NOMO-1 treated with DMSO at 0.1 percent for 48 hours (cell line): ENCODE results near the gene RIIAD1.

Experiments
- DNase-seq: peaks from one replicate; lab custom pipeline; 2025; ENCODE audit not compliant: unreplicated experiment; lab: John Stamatoyannopoulos, UW

RIIAD1 gene

DNA sequence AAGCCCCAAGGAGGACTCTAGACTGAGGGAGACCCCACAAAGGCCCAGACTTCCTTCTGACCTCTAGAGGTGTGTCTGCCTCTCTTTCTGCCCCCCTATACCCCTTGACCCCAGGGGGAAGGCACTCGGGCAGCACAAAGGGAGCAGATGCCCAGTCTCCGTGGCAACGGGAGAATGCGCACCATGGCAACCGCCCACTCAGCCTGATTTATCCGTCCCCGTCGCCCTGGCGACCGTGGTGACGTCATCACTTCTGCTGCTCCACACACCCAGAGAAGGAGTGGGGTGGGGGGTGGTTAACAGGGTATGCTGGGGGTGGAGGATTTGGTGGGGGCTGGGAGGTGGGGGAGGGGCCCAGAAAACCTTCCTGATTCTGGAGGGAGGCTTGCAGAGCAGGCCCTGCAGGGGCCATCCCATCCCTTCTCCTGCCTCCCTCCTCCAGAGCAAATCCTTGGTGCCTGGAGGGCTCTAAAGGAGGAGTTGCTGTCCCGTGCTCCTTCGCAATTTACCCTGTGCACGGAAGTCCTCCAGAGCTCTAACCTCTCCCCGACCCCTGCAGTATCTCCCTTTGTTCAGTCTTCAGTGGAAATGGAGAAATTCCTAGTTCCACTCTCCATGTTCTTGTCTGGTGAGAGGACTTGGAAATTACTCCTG lies 11.0 kb upstream of the RIIAD1 start:
- no peak for DNase-seq

DNA sequence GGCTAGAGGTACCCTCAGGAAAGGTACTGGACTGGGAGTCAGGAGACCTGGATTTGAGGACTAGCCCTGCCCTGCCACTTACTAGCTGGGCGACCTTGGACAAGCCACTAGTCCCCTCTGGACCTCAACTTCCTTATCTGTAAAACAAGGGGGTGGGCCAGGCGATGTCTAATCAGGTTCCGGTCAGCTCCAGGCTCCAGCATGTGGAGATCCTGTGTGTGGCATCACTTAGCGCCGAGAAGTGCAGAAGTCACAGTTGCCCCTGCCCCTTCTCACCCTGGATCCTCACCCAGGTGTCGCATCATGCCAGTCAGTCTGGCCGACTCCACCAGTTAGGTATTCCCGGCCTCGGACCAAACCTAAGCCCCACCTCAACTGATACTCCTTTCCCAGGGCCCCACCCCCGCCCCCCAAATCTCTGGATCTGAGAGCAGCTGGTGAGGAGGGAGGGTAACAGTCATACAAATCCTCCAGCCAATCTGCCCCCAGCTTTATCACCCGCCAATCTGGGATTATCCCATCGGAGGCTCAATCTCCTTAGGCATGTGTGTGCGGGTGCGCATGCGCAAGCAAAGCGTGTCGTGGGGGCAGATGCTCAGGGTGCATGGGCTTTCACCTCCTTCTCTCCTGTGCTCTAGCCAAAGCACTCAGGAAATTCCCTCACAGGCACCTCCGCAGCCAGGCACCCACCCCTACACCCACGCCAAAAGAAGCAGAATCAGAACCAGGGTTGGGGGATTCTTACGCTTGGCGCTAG lies 10.1 kb upstream of the RIIAD1 start:
- DNase-seq: no peak

DNA sequence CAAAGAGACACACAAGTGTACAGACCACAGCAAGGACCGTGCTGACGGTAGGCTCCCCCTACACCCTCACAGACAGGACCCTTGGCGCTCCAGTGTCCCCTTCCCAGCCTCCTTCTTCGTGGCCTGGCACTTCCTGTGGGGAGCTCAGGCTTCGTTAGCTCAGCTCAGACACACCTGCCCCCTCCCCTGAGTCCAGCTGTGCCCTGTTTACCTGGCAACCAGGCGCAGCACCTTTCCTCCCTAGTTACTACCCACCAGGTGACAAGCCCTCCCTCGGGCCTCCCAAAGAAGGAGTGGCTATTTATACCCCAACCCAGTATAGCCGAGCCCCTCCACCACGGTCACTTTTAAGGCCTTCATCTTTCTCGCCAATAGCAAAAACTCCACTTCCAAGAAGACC lies 9.4 kb upstream of the RIIAD1 start:
- no peak for DNase-seq

DNA sequence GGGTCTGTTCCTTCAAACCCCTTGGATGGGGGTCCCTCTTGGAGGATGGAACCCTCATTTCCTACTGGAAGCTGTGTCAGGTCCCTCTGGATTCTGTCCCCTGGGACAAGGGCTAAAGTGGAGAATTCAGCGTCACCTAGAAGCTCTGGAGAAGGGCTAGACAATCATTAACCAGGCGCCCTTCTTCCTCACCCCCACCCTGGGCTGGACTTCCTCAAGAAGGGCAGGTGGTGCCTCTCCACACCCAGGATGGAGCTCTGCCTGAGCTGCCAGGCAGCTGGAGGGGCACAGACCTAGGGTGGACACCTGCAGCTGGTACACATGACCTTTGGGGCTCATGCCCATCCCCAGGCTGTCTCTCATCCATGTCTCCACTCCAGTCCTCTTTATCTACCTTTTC lies 8.3 kb upstream of the RIIAD1 start:
- DNase-seq: no peak

DNA sequence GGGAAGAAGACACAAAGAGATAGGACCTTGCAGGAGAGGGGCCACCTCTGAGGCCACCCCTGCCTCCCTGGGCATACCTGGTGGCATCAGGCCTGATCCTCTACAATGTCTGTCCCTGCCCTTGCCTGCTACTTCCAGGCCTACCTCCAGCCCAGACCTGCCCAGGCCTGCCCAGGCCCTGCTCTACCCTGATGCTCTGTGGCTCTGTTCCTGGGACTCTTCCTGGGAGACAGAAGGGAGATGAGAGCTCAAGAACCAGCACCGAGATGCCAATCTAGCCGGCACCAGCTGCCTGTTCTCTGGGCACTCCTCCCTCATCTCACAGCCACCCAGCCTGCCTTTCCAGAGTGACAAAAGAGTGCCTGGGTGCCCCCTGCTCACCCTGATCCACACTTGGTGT lies 7.4 kb upstream of the RIIAD1 start:
- no peak for DNase-seq

DNA sequence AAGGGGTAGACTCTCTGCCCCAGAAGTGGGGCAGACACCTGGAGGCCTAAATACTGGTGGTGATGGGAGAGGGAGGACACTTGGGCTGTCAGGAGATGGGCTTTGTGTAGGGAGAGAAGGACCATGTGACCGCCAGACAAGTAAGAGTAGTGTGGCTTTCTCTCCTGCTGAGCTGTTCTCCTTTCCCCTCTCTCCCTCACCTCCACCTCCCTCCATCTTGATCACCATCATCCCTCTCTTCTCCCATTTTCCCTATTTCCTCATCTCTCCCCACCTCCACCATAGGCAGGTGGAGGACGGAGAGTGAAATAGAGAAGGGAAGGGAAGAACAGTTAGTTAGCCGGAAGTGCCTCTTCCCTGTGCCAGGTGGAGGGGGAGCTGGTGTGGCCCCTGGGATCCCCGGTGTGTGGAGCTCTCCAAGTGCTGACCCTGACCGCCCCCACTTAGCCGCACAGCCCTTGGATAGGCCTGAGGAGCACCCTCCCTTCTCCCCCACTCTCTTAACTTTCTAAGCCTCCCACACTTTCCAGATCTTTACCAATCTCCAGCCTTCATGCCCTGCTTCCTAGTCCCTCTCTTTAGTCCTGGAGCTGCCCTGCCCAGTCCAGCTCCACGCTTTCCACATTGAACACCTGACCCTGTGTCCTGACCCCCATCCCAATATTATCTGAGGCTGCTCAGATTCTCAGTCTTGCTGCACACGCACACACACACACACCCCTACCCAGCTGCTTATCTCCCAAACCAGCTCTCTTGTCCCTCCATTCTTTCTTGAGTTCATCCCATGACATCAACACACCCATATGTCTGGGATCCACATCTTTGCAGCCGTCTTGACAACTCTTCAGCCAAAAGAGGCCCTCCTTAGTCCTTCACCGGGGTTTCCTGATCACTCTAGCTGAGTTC lies 6.2 kb upstream of the RIIAD1 start:
- no peak for DNase-seq

DNA sequence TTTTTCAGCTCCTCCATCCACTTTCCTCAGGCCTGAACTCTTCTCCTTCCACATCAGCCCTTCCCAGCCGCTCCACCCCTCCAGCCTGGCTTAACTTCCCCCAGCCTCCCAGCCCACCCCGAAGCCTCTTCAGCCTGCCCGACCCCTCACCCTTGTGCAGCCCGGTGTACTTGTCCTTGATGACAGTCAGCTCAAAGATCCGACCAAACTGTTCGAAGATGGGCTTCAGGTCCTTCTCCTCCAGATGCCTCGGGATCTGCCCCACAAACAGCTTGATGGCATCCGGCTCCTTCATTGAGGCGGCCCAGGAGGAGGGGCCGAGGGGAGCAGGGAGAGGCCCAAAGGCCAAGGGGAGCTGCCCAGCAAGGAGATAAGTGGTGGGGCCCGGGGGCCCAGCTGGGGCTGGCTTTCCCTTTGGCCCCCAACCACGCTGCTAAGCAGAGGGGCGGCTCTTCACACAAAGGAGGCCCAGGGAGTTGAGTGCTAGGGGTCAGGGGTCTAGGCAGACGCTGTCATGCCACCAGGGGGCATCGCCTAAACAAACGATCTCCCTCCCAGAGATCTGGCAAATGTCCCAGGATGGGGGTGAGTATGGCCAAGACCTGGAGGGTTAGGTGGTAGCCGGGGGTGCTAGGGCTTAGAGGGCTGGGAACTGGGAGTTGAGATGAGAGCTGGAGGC lies 5.5 kb upstream of the RIIAD1 start:
- no peak for DNase-seq

DNA sequence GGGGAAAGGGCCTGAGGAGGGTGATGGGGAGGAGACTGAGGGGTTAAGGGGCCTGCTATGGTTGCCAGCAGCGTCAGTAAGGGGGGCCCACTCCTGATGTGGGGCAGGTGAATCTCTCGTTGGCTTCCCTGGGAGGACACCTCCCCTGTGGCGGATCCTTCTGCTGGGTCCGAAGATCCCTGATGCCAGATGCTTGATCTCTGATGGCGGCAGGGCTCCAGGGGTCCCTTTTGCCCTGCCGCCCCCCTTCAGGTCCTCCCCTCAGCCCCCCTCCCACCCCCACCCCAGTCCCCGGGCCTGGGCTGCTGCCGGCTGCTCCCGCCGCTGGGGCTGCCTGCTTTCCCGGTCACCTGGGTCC lies 4.9 kb upstream of the RIIAD1 start:
- no peak for DNase-seq

DNA sequence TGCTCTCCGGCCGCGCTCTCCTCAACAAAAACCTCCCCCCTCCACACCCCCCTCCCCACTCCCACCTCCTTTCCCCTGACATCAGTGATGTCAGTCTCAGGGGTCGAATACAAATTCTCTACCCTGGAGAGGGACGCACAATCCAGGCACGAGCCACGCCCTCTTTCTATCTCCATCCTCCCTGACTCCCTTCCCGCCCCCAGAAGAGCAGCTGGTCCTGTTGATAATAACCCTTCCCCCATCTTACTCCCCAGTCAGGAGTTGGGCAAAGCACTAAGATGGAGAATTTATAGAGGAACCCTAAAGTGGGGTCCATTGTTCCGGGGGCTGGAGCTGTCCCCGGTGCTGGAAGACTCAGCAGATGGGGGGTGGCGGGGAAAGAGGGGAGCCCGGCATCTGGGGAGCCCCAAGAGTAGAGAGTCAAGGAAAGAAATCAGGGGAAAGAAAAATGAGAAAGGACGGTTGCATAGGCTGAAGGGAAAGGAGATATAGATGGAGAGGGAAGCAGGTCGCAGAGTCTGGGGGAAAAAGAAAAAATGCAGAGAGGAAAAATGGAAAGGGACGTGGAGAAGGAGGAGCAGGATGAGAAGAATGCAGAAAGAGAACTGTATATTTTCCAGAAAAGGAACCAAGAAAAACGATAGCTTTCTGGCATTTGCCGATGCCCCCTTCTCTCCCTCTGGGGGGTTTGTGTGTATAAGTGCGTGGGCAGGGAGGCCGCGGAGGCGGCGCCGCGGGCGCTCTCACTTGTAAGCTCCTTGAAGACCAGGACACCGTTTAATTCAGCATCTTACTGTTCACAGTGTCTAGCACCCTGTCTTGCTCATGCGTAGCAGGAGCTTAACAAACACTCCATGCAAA lies 4.3 kb upstream of the RIIAD1 start, which contains the start of gene CELF3:
Gene CELF3 (minus strand): TSS at position 33 of the 861 bp plus-strand sequence. CDS start 783 bp downstream, outside the sequence.
- no peak for DNase-seq

DNA sequence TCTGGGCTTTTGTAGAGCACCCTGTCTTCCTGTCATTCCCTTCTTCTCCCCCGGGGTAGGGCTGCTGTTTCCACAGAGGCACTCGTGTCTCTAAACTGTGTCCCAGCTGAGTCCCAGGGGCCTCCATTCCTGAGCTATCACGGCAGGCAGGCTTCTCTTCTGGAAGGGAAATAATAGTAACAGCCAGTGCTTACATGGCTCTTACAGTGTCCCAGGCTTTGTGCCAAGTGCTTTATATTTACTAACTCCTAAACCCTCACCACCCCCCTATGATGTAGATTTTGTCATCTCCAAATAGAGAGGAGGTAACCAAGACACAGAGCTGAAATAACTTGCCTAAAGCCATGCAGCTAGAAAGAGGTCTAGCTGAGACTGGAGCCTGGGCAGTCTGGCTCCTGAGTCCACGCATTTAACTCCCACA lies 3.3 kb upstream of the RIIAD1 start:
- DNase-seq: no peak

DNA sequence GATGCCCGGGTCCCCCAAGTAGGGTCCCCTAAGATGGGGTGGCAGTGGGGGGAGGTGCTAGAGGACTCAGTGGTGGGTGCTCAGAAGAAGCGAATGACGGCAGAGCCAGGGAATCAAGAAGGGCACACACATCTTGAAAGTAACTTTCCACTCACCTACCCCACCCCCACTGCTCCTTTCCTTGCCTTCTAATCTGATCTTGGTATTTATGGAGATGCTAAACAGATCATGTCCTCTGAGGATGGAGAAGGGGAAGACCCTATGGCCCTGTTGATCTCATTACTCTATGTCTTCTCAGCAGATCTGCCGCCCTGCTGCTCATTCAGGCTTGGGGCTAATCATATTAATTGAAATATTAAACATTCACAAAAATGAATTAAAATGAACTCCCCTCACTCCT lies 2.7 kb upstream of the RIIAD1 start:
- DNase-seq: no peak

DNA sequence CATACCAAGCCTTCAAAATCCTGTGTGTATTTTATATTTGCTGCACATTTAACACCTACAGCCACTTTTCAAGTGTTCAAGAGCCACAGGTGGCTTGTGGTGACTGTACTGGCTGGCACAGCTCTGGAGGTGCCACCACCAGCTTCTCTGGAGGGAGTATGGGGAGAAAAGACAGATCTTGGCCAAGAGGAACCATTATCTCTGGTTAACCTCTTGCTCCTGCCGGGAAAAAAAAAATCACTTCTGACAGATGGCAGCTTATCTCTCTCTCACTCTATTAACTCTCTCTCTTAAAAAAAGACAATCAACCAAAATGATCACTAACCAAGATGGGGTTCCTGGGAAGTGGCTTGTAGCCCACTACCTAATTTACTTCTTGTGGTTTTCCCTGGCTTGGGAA lies 1.2 kb upstream of the RIIAD1 start:
- no peak for DNase-seq

DNA sequence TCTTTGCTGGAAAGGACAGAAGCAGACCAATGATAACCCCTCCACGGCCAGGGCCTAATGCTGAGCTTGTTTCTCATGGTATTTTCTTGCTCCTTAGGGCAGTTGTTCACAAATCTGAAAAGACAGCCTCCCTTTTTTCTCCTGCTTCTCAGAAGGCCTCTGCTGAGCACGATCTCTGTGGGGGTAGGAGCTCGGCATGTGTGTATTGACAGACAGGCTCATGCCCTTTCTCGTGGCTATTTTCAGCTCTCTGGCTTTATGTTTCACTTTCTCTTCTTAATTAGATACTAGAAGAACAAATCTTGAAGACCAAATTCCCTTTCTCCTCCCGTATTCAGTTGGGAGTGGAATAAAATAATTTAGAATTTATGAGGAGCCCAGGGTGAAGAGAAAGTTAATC lies 768 bp upstream of the RIIAD1 start:
- DNase-seq: peak; percentile 21

DNA sequence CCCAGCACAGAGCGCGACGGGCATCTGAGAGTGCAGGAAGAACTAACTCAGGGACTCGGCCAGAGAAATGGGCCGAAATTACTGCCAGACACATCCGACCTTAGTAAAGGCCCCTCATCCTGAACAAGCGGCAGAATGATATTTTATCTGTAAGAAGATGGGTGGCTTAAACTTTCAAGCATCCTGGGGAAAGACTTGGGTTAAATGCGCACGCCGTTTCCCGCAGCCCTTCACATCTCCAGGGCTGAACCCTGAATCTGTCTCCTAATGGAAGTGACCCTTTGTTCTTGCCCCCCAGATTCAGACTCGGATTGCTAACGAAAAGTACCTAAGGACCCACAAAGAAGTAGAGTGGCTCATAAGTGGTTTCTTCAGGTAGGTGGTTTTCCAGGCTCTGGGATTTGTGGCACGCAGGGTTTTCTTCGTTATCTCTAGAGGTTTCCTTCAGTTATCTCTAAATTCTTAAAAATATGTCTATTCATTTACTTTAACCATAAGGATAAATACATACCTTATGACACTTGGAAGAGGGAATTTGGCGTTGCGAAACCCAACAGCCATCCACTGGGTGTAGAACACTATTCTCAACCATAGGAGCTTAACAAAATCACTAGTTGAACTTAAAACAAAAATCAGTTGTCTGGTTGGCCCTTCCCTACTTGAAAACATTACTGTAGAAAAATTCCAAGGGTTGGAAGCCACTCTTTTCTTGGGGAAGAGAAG lies 627 bp downstream of the RIIAD1 start:
- no peak for DNase-seq

DNA sequence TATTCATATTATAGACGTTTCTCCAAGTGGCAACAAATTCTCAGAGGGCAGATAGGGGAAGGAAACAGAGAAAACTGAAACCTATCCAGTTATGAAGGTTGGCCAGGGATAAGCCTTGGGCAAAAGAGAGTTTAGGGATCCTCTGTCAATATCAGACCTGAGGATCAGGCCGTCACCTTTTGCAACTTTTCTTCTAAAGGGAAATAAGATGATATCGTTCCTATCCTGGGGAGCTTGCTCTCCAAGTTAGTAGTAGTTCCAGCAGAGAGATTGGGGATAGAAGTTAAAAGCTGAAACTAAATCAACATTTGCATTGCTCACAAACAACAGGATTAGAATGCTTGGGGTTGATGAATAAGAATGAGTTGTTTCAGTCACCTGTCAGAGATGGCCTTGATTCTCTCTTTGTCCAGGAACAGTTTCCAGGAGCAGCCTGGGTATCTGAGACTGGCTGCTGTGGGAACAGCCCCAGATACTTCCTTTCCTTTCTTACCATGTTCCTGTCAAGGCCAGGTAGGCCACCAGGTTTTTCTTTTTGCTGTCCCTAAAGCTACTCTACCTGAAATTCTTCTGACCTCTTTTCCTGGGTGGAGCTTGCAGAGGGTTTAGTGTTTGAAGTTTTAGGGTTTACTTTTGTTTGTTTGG lies 2.5 kb downstream of the RIIAD1 start:
- DNase-seq: no peak

DNA sequence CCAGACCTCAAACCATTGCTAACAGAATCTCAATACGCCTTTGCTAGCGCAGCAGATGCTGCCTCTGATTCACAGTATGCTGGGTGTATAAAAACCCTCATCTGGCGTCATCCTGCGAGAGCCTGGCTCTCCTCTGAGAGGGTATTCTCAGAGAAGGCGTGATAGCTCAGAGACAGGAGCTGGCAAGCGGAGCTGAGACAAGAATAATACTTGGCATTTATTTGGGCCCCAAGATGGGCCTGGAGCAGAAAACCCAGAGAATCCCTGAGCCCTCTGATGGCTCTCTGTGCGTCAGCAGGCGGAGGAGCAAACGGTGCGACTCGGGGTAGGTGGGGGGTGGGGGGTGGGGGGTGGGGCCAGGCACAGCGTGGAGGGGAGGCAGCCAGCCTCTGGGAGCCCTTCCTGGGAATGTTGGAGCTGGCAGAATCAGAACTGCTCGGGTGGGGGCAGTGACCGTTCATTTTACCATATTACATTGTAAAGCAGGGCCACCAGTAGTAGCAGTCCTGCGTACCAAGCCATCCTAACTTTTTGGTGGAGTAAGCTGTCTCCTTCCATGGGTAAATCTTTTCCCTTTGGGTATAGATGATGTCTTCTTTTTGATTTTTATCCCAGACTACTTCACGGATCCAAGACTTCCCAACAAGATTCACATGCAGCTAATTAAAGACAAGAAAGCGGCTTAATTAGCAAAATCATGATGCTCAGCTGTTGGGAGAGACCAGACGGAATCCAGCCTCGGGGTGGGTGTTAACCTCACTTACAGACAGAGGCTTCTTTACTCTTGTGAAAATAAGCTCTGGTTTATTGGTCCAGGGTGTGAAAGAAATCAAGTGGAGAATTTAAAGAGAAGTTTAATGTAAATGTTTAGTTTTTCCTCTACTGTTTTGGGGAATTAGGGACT lies 7.1 kb downstream of the RIIAD1 start:
- DNase-seq: no peak

DNA sequence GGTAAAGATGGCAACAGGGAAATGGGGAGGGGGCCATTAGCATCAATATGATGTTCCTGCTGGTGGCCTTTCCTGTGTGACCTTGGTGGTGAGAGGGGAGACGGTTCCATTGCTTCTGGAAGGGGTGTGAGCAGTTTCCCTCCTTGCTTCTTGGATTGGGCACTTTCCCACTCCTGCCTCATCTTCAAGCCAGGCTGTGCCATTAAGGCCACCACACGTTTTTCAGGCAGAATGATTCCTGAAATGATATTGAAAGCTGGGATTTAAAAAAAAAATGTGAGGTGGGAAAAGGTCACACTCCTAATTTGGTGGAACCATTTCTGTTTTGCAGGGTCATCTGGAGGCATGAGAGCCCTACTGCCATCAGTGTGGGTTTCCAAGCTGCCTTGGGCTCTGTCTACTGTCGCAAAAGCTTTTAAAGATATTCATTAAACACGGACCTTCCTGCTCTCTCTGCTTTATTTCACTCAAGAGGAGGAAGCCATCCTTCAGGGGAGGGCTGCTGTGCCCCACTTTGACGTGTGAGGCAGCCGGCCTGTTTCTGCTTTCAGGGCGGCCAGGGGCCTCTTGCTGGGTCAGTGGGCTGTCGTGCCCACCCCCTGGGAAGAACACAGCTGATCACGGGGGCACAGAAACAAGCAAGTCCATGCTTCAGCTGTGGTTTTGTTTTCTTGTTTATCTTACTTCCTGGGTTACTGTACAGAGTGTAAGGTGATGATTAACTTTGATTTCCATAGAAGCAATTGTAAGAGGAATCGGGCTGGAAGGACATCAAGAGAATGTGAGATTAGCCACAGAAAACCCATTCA lies 8.0 kb downstream of the RIIAD1 start:
- DNase-seq: no peak
